RCC 7860 (cell line): ENCODE results near the gene PTK6.

Experiments used
- DNase-seq: peaks from one replicate; pipeline ENCODE4 v3.0.0-alpha.2; 2015; ENCODE audit warnings: low spot score
- FAIRE-seq: peaks from 2 replicates; lab custom pipeline; 2012; peaks lifted over from hg19 to GRCh38; lab: Jason Lieb, UNC

PTK6 gene

GRCh38 chr20:63497946-63498935, 38.9 kb downstream of the PTK6 start:
- FAIRE-seq (no peak), DNase-seq (peak; percentile 65)

- no peak for DNase-seq
- FAIRE-seq = no peak
Observed at GRCh38 chr20:63497138-63497945, 39.8 kb downstream of the PTK6 start.

GRCh38 chr20:63496596-63497120, 40.5 kb downstream of the PTK6 start:
- no peak for DNase-seq
- no peak for FAIRE-seq

GRCh38 chr20:63495741-63496595, 41.2 kb downstream of the PTK6 start:
- DNase-seq (no peak), FAIRE-seq (no peak)

DNA sequence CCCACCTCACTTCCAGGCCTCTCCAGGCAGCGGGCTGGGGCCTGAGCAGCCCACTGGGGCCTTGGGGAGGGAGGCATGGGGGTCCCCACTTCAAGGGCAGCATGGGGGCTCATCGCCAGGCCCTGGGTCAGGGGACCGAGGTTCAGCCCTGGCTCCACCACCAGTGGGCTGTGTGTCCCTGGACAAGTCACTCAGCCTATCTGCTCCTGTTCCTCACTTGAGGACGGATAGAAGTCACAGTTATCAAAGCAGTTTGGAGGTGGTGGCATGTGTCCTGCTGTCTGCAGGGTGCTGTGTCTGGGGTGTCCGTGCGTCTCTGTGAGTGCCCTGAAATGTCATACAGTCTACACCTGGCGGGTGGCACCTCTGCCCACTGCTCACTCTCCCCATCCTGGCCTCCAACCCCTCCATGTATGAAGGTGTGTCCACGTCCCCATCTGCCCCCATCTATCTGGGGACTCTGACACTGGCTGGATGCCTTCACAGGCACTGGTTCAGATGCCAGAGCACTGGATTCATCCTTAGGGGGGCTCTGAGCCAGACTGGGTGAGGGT, 41.9 kb downstream of the PTK6 start:
- DNase-seq (no peak), FAIRE-seq (no peak)

DNA sequence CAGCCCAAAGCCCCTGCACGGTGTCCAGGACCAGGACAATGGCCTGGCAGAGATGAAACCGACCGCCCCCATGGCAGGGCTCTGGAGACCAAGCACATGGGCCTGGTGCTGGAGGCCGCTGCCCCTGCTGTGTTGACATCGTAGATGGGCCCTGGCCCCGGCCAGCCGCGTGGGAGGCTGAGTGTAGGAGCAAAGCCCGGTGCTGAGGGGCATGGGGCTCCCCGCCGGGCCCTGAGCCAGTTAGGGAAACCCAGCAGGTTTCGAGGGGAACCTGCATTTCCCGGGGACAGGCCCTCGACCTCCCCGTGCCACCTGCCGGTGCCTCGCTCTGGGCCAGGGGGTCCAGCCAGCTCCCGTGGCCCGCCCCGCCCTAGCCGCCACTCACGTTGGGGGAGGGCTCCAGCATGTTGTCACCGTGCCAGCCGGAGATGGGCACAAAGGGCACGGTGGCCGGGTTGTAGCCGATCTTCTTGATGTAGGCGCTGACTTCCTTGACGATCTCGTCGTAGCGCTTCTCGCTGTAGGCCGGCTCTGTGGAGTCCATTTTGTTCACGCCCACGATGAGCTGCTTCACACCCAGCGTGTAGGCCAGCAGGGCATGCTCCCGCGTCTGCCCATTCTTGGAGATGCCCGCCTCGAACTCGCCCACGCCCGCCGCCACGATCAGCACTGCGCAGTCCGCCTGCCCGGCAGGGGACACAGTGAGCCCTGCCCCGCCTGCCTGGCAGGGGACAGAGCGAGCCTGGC, 42.6 kb downstream of the PTK6 start:
- no peak for FAIRE-seq
- DNase-seq = no peak

GRCh38 chr20:63494084-63494419, 43.1 kb downstream of the PTK6 start:
- DNase-seq = no peak
- no peak for FAIRE-seq

DNA sequence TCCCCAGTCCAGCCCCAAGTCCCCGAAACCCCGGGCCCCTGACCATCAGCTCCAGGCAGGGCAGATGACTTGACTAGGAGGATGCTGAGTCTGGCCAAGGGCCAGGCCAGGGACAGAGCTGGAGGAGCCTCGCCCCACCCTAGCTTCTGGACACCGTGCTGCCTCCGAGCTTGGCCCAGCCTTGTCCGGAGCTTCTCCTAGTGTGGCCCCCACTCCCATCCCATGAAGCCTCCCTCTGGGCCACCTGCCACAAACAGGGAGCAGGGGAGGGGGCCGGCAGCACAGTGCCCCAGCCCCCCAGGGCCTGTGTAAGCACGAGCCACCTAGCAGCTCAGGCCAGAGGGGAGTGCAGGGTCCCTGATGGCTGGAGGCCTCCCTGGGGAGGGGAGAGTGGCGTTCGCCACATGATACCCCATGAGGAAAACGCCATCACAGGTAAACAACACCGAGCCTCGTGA, 43.6 kb downstream of the PTK6 start:
- DNase-seq (no peak), FAIRE-seq (no peak)

DNA sequence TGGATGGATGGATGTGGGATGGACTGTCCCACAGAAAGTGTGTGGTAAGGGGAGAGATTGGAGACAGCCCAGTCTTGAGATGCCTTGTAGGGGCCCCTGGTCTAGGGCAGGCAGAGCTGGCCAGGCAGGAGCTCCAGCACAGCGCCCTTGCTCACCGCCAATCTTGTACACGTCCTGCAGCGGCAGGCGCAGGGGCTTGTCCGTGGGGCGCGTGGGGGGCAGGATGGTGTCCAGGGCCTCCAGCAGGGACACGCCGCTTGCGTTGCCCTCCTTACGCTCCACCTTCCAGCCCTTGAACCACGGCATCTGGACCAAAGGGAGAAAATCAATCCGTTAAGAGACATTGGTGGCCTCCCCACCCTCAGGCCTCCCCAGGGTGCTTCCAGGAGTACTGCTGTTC, 44.2 kb downstream of the PTK6 start:
- FAIRE-seq (no peak), DNase-seq (no peak)

DNA sequence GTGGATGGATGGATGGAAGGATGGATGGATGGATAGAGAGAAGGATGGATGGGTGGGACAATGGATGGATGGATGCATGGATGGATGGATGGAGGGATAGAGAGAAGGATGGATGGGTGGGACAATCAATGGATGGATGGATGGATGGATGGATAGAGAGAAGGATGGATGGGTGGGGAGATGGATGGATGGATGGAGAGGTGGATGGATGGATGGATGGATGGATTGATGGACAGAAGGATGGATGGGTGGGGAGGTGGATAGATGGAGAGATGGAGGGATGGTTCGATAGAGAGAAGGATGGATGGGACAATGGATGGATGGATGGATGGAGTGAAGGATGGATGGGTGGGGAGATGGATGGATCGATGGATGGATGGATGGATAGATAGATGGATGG, 44.7 kb downstream of the PTK6 start:
- DNase-seq (no peak), FAIRE-seq (no peak)

DNA sequence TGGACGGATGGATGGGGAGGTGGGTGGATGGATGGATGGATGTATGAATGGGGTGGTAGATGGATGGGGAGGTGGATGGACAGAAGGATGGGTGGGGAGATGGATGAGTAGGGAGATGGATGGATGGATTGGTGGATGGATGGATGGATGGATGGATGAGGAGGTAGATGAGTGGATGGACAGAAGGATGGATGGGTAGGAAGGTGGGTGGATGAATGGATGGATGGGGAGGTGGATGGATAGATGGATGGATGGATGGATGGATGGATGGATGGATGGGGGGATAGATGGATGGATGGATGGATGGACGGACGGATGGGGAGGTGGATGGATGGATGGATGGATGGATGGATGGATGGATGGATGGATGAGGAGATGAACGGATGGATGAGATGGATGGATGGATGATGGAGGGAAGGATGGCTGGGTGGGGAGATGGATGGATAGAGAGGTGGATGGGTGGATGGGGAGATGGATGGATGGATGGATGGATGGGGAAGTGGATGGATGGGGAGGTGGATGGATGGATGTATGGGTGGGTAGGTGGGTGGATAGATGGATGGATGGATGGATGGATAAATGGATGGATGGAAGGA, 45.4 kb downstream of the PTK6 start:
- FAIRE-seq (no peak), DNase-seq (no peak)

GRCh38 chr20:63491078-63491477, 46.1 kb downstream of the PTK6 start:
- FAIRE-seq = no peak

GRCh38 chr20:63490416-63490815, 46.8 kb downstream of the PTK6 start:
- DNase-seq (no peak), FAIRE-seq (no peak)

More at GRCh38 chr20:63491078-63491477, 46.1 kb downstream of the PTK6 start:
- DNase-seq = no peak

DNA sequence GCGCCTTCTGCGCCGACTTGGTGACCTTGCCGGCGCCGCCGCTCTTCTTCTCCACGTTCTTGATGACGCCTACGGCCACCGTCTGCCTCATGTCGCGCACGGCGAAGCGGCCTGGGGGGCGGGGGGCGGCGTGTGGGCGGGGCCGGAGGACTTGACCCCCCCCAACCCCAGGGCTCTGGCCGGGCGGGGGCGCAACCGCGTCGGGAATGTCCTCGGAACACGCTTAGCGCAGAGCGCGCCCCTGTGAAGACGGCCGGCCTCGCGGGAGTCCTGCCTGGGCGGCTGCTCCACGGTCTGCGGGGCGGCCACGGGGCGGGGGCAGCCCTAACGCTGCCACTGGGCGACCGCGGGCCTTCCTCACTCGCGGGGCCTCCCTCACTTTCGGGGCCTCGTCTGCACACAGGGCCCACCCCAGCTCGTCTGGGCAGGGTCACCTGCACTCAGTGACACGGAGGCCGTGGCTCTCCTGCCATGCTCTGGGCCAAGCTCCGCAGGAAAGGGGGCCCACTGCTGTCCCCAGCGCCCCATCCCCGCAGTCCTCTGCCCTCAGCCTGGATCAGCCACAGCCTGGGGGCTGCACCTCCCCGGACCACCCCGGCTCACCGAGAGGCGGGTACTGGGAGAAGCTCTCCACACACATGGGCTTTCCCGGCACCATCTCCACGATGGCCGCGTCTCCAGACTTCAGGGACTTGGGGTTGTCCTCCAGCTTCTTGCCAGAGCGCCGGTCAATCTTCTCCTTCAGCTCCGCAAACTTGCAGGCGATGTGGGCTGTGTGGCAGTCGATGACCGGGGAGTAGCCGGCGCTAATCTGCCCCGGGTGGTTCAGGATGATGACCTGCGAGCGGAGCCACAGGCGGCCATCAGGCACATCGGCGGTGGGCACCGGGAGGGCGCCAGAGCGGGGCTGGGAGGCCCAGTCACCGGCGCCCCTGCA, 48.6 kb downstream of the PTK6 start:
- FAIRE-seq = no peak
- no peak for DNase-seq

DNA sequence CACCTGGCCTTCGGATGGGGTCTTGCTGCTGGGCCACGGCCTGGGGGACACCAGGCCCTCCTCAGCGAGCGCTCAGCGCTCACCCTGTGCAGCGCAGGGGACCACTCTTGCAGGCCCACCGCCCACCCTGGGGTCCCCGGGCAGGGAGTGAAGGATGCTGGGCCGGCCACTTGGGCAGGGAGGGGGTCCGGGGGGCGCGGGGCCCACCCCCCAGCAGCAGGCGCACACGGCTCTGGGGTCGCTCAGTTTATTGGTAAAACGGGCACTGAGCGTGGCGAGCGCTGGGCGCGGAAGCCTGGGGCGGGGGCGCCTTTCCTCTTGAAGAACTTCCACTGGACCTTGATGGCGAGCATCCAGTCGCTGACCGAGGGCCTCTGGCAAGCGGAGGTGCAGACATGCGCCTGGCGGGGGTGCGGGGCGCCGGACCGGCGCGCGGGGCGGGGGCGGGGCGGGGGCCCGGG, 49.4 kb downstream of the PTK6 start:
- no peak for FAIRE-seq
- no peak for DNase-seq

DNA sequence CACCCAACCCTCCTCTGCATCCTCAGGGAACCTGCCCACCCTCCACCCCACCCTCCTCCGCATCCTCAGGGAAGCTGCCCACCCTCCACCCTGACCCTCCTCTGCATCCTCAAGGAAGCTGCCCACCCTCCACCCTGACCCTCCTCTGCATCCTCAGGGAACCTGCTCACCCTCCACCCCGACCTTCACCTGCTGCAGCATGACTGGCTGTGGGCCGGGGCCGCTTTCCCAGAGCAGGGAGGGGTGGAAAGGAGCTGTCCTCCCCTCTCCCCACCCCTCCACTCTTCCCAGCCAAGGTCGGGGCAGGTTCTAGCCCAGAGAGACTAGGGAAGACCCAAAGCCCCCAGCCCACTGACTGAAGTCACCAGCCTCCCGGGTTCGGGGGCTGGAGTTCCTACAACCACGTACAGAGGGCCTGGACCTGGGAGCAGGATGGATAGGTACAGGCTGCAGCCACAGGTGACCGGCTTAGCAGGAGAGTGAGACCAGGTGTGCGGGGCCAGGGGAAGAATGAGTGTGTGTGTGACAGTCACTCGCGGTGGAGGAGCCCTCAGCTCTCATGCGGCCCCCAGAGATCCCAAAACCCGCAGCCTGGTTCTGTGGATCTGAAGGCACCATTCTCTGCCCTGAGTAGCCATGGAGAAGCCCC, 49.9 kb downstream of the PTK6 start:
- FAIRE-seq (no peak), DNase-seq (no peak)

DNA sequence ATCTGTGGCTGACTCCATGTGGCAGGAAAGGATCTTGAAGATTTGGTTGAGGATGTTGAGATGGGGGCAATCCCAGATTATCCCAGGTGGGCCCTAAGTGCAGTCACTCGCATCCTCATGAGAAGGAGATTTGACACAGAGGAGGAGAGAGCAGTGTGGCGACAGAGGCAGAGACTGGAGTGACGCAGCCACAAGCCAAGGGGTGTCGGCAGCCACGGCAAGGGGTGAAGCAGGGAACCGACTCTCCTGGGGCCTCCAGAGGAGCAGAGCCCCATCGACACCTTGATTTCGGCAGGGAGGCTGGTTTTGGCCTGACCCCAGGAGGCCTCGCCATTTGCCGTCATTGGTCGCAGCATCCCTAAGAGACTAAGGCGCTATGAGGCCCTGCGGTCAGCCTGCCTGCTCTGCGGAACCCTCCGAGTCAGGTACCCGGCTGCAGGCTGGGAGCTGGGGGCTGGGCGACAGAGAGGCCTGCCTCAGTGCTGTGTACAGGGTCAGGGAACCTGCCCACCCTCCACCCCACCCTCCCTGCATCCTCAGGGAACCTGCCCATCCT, 50.8 kb downstream of the PTK6 start:
- DNase-seq (no peak), FAIRE-seq (no peak)
